Measurements from ENCODE around the gene URB2.
"Not testable (repeated sequence)": the region's sequence is repeated elsewhere in the genome, so short reads cannot be mapped to it uniquely, and the experiment has no call there.

Gene URB2

DNA sequence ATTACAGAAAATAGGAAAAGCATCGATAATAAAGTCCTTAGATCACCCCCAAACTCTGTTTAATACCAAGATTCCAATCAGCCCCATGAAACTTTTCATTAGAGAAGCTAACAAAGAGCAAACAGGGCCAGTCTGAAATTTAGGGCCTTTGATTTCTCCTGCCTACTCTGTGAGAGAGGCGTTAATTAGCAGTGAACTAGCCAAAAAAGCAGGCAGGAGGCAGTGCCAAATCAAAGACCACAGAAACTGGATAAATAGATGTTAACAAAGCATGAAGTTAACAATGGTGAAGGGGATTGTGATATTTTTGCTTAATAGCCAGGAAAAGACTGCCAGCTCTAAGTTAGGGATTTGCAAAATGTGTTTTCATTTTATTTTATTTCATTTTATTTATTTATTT, 11.3 kb upstream of the URB2 start:
- H3K4me3 ChIP-seq (replicated peaks; ENCODE audit: low read depth, low read length): no peak overlapping the region
- DNase-seq (ENCODE audit: extremely low read depth, low read depth): no peak
- TF ChIP-seq CTCF (IDR thresholded peaks at IDR 0.05; ENCODE audit: low read depth, low read length, missing control alignments): no peak

DNA sequence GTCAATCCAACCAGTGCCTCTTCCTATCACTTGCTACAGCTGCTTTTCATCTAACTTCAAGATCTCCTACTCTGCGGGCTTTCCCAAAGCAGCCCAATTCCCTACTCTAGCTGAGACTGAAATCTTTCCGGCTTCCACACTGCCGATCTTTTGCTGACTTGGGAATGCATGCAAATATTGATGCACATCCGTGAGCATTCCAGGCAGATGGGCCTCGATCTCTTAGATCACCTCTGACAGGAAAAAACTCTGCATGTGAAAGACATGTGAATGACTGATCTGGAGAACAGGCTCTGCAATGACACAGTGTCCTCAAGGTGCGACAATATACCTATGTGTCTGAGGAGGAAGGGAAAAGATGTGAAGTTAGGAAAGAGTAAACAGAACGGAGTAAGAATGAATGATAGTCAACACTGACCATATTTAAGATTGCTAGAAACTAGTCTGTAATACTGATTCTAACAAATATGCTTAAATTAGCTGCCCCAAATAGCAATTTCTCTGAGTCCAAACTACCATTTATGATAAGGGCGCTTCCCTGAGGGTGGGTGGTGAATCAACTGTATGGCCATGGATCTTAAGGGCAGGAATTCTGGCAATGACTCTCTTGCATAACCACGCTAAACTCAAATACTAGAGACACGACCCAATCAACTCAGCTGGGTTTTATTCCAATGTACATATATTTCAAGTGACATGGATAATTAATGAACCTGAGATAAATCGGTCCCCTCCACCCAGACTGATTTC, 8.5 kb upstream of the URB2 start:
- no peak for DNase-seq (ENCODE audit: extremely low read depth, low read depth)
- no peak for TF ChIP-seq CTCF (IDR thresholded peaks at IDR 0.05; ENCODE audit: low read depth, low read length, missing control alignments)
- no peak overlapping the region for H3K4me3 ChIP-seq (replicated peaks; ENCODE audit: low read depth, low read length)

GRCh38 chr1:229619002-229619401, 7.0 kb upstream of the URB2 start:
- no peak for TF ChIP-seq CTCF (IDR thresholded peaks at IDR 0.05; ENCODE audit: low read depth, low read length, missing control alignments)
- no peak overlapping the region for H3K4me3 ChIP-seq (replicated peaks; ENCODE audit: low read depth, low read length)
- DNase-seq (ENCODE audit: extremely low read depth, low read depth): no peak

DNA sequence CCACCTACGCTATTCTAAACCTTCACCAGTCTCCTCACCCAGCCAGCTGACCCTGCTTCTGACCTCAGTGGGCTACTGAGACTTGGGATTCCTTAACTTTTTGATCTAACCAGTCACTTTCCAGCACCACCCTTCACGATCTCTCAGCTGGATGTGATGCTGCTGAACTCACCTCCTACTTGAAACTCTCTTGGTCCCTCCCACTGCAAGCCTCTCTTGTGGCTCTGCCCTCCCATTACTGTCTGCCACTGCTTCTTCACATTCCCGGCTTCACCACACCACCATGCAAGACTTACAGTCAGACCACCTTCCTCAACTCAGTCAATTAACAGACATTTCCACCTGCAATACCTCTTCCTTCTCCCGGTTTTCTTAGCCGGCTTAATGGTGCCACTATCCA, 6.4 kb upstream of the URB2 start:
- DNase-seq (ENCODE audit: extremely low read depth, low read depth): no peak
- H3K4me3 ChIP-seq (replicated peaks; ENCODE audit: low read depth, low read length): no peak overlapping the region
- TF ChIP-seq CTCF (IDR thresholded peaks at IDR 0.05; ENCODE audit: low read depth, low read length, missing control alignments): no peak

- TF ChIP-seq CTCF (IDR thresholded peaks at IDR 0.05; ENCODE audit: low read depth, low read length, missing control alignments): no peak
- DNase-seq (ENCODE audit: extremely low read depth, low read depth): no peak
- H3K4me3 ChIP-seq (replicated peaks; ENCODE audit: low read depth, low read length): no peak overlapping the region
Measured at GRCh38 chr1:229620876-229621275, 5.2 kb upstream of the URB2 start.

GRCh38 chr1:229621663-229622062, 4.4 kb upstream of the URB2 start:
- H3K4me3 ChIP-seq (replicated peaks; ENCODE audit: low read depth, low read length): no peak overlapping the region
- TF ChIP-seq CTCF (IDR thresholded peaks at IDR 0.05; ENCODE audit: low read depth, low read length, missing control alignments): no peak
- no peak for DNase-seq (ENCODE audit: extremely low read depth, low read depth)

GRCh38 chr1:229622641-229623120, 3.4 kb upstream of the URB2 start:
- DNase-seq (ENCODE audit: extremely low read depth, low read depth); H3K4me3 ChIP-seq (replicated peaks; ENCODE audit: low read depth, low read length): not testable (repeated sequence)
